GM12878 (cell line): ENCODE results near the gene CTCFL. TPM values are rescaled to one million over a fixed set of nuclear protein-coding genes. Genes with fewer than 3 reads are reported as not detected.

Source experiments
- POLR2AphosphoS2 ChIP-seq: IDR thresholded peaks from 2 replicates; pipeline ENCODE4 v1.6.1; 2011; ENCODE audit warnings: low read depth, mild to moderate bottlenecking, low read length, improper control_type of control experiment, moderate library complexity
- RAD21 ChIP-seq: IDR thresholded peaks from 2 replicates; pipeline ENCODE4 v1.6.1; 2011; ENCODE audit warnings: mild to moderate bottlenecking, low read depth, low read length, moderate library complexity; ENCODE audit not compliant: insufficient read depth
- ZNF207 ChIP-seq: fragments of 450-650 bp; IDR thresholded peaks from 2 replicates; pipeline ENCODE4 v1.6.1; 2014; ENCODE audit warnings: antibody characterized with exemption, mild to moderate bottlenecking, borderline replicate concordance
- polyA plus RNA-seq, 11 experiments: library from polyadenylated mRNA; depleted of rRNA in 4 of 11; unstranded in 6 of 11; stranded (reverse) in 5 of 11; fragments of >200 nt; fragmentation: Nextera tagmentation in 4 of 11; fragmentation: Illumina TruSeq in 1 of 11; extraction: Ambion mirVana in 4 of 11; extraction: Trizol in 1 of 11; gene quantifications; 1 replicate in 1 of 11; 2 replicates in 10 of 11; pipeline versions ENCODE4 v1.2.1 to v1.2.3, GENCODE V29; 2011 to 2016; ENCODE audit warnings: inconsistent platforms in 2 of 11, missing spikeins in 2 of 11, low read depth in 1 of 11
- total RNA-seq, 4 experiments: library from RNA; depleted of rRNA in 3 of 4; stranded (reverse); fragments of >200 nt in 3 of 4; fragmentation: Illumina TruSeq in 1 of 4; extraction: Trizol in 1 of 4; gene quantifications; 2 replicates each; pipeline versions ENCODE4 v1.2.1 to v1.2.3, GENCODE V29; 2013 to 2021
- TF ChIP-seq, protein P1 (sequence below): IDR thresholded peaks from 2 replicates; pipeline ENCODE4 v1.6.1; 2012; ENCODE audit warnings: mild to moderate bottlenecking, low read depth, low read length

Gene CTCFL
- total and polyA plus RNA-seq, 10 of the 15 experiments (the other 5 are each of a cell fraction or from before 2014, with no cell fraction given) = 0.06 to 0.20 (median 0.11) TPM; not detected in 4

DNA sequence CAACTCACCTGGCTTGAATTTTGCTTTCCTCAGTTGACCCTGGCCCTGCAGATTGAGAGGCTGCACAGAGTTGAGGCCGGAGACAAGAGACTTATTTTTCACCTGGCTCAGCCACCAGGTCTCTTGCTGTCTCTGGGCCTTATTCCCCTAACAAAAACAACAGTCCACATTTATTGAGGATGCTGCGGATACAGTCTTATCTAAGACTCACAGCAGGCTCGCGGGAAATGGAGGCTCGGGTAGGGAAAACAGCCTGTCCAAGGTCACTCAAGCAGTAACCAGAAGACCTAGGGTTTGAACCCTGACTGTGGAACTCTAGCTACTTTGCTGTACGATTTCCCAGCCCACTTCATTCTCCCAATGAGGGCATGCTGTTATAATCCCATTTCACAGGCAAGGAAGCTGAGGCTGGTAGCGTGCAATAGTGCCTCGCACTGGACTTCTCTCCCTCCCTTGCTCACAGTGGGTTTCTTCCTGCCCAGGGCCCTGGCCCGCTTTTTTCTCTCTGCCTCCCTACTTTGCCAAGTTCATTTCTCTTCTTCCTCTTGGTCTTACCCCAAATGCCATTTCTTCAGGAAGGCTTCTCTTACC lies 76.1 kb downstream of the CTCFL start (continued):
- TF ChIP-seq, protein P1, sequence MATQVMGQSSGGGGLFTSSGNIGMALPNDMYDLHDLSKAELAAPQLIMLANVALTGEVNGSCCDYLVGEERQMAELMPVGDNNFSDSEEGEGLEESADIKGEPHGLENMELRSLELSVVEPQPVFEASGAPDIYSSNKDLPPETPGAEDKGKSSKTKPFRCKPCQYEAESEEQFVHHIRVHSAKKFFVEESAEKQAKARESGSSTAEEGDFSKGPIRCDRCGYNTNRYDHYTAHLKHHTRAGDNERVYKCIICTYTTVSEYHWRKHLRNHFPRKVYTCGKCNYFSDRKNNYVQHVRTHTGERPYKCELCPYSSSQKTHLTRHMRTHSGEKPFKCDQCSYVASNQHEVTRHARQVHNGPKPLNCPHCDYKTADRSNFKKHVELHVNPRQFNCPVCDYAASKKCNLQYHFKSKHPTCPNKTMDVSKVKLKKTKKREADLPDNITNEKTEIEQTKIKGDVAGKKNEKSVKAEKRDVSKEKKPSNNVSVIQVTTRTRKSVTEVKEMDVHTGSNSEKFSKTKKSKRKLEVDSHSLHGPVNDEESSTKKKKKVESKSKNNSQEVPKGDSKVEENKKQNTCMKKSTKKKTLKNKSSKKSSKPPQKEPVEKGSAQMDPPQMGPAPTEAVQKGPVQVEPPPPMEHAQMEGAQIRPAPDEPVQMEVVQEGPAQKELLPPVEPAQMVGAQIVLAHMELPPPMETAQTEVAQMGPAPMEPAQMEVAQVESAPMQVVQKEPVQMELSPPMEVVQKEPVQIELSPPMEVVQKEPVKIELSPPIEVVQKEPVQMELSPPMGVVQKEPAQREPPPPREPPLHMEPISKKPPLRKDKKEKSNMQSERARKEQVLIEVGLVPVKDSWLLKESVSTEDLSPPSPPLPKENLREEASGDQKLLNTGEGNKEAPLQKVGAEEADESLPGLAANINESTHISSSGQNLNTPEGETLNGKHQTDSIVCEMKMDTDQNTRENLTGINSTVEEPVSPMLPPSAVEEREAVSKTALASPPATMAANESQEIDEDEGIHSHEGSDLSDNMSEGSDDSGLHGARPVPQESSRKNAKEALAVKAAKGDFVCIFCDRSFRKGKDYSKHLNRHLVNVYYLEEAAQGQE = no peak
- no peak for TF ChIP-seq ZNF207
- TF ChIP-seq RAD21 = no peak
- no peak for TF ChIP-seq POLR2AphosphoS2

Other genes starting within 250 kb of the CTCFL start
- not detected in 2 replicates for gene SPO11, start 195.3 kb downstream of the CTCFL start, total RNA-seq (2014; rRNA removed)
- not detected in 2 replicates for gene SPO11, start 195.3 kb downstream of the CTCFL start, total RNA-seq (2014; rRNA removed; fragmentation: Illumina TruSeq; extraction: Trizol)
- gene SPO11, start 195.3 kb downstream of the CTCFL start, total RNA-seq (2021) = not detected in 2 replicates
- gene SPO11, start 195.3 kb downstream of the CTCFL start, polyA plus RNA-seq (2011; rRNA removed) = not detected in 2 replicates
- not detected in 2 replicates for gene SPO11, start 195.3 kb downstream of the CTCFL start, polyA plus RNA-seq (2014; fragmentation: Illumina TruSeq; extraction: Trizol)
- gene SPO11, start 195.3 kb downstream of the CTCFL start, polyA plus RNA-seq (2014; fragmentation: Nextera tagmentation; extraction: Ambion mirVana) = not detected
- gene SPO11, start 195.3 kb downstream of the CTCFL start, polyA plus RNA-seq (2014; rRNA removed) = not detected in 2 replicates
- not detected for gene SPO11, start 195.3 kb downstream of the CTCFL start, polyA plus RNA-seq (2016; fragmentation: Nextera tagmentation; extraction: Ambion mirVana)
- gene RAE1, start 173.9 kb downstream of the CTCFL start, total RNA-seq (2014; rRNA removed) = 38.4 and 39.1 TPM in 2 replicates
- gene RAE1, start 173.9 kb downstream of the CTCFL start, total RNA-seq (2014; rRNA removed; fragmentation: Illumina TruSeq; extraction: Trizol) = 41.9 and 44.1 TPM in 2 replicates
- gene RAE1, start 173.9 kb downstream of the CTCFL start, total RNA-seq (2021) = 34.2 and 36.1 TPM in 2 replicates
- gene RAE1, start 173.9 kb downstream of the CTCFL start, polyA plus RNA-seq (2011; rRNA removed) = 28.7 and 33.1 TPM in 2 replicates
- 50.0 and 54.4 TPM in 2 replicates for gene RAE1, start 173.9 kb downstream of the CTCFL start, polyA plus RNA-seq (2014; fragmentation: Illumina TruSeq; extraction: Trizol)
- gene RAE1, start 173.9 kb downstream of the CTCFL start, polyA plus RNA-seq (2014; fragmentation: Nextera tagmentation; extraction: Ambion mirVana) = 100 to 1,000 TPM in 1 of 2 experiments, 10 to 100 TPM in 1; 93.0 to 107 TPM
- 30.7 and 38.9 TPM in 2 replicates for gene RAE1, start 173.9 kb downstream of the CTCFL start, polyA plus RNA-seq (2014; rRNA removed)
- 10 to 100 TPM; 83.1 to 91.3 TPM for gene RAE1, start 173.9 kb downstream of the CTCFL start, polyA plus RNA-seq (2016; fragmentation: Nextera tagmentation; extraction: Ambion mirVana)
- gene RBM38, start 133.7 kb downstream of the CTCFL start, total RNA-seq (2014; rRNA removed) = 68.6 and 79.7 TPM in 2 replicates
- gene RBM38, start 133.7 kb downstream of the CTCFL start, total RNA-seq (2014; rRNA removed; fragmentation: Illumina TruSeq; extraction: Trizol) = 23.2 and 27.5 TPM in 2 replicates
- 102 and 104 TPM in 2 replicates for gene RBM38, start 133.7 kb downstream of the CTCFL start, total RNA-seq (2021)
- gene RBM38, start 133.7 kb downstream of the CTCFL start, polyA plus RNA-seq (2011; rRNA removed) = 29.9 and 57.3 TPM in 2 replicates
- 4.3 and 22.9 TPM in 2 replicates for gene RBM38, start 133.7 kb downstream of the CTCFL start, polyA plus RNA-seq (2014; fragmentation: Illumina TruSeq; extraction: Trizol)
- gene RBM38, start 133.7 kb downstream of the CTCFL start, polyA plus RNA-seq (2014; fragmentation: Nextera tagmentation; extraction: Ambion mirVana) = 1 to 10 TPM in 1 of 2 experiments, under 1 TPM in 1; 0.32 to 1.3 TPM
- 118 and 127 TPM in 2 replicates for gene RBM38, start 133.7 kb downstream of the CTCFL start, polyA plus RNA-seq (2014; rRNA removed)
- gene RBM38, start 133.7 kb downstream of the CTCFL start, polyA plus RNA-seq (2016; fragmentation: Nextera tagmentation; extraction: Ambion mirVana) = 10 to 100 TPM; 10.4 to 13.2 TPM
- 0.06 and 0.11 TPM in 2 replicates for gene PCK1, start 36.0 kb upstream of the CTCFL start, total RNA-seq (2014; rRNA removed)
- 0.05 TPM in 1 of 2 replicates, not detected in the other for gene PCK1, start 36.0 kb upstream of the CTCFL start, total RNA-seq (2014; rRNA removed; fragmentation: Illumina TruSeq; extraction: Trizol)
- gene PCK1, start 36.0 kb upstream of the CTCFL start, total RNA-seq (2021) = 0.33 and 0.56 TPM in 2 replicates
- not detected in 2 replicates for gene PCK1, start 36.0 kb upstream of the CTCFL start, polyA plus RNA-seq (2011; rRNA removed)
- 0.09 TPM in 1 of 2 replicates, not detected in the other for gene PCK1, start 36.0 kb upstream of the CTCFL start, polyA plus RNA-seq (2014; fragmentation: Illumina TruSeq; extraction: Trizol)
- under 1 TPM in 1 of 2 experiments, not detected in 1; 0.02 TPM for gene PCK1, start 36.0 kb upstream of the CTCFL start, polyA plus RNA-seq (2014; fragmentation: Nextera tagmentation; extraction: Ambion mirVana)
- 0.14 TPM in 2 replicates for gene PCK1, start 36.0 kb upstream of the CTCFL start, polyA plus RNA-seq (2014; rRNA removed)
- not detected for gene PCK1, start 36.0 kb upstream of the CTCFL start, polyA plus RNA-seq (2016; fragmentation: Nextera tagmentation; extraction: Ambion mirVana)
- gene ZBP1, start 95.3 kb upstream of the CTCFL start, total RNA-seq (2014; rRNA removed) = 7.5 and 8.3 TPM in 2 replicates
- gene ZBP1, start 95.3 kb upstream of the CTCFL start, total RNA-seq (2014; rRNA removed; fragmentation: Illumina TruSeq; extraction: Trizol) = 4.8 TPM in 2 replicates
- 4.8 and 6.3 TPM in 2 replicates for gene ZBP1, start 95.3 kb upstream of the CTCFL start, total RNA-seq (2021)
- 5.0 and 5.4 TPM in 2 replicates for gene ZBP1, start 95.3 kb upstream of the CTCFL start, polyA plus RNA-seq (2011; rRNA removed)
- gene ZBP1, start 95.3 kb upstream of the CTCFL start, polyA plus RNA-seq (2014; fragmentation: Illumina TruSeq; extraction: Trizol) = 6.2 and 6.8 TPM in 2 replicates
- 1 to 10 TPM in 1 of 2 experiments, under 1 TPM in 1; 0.93 to 1.1 TPM for gene ZBP1, start 95.3 kb upstream of the CTCFL start, polyA plus RNA-seq (2014; fragmentation: Nextera tagmentation; extraction: Ambion mirVana)
- gene ZBP1, start 95.3 kb upstream of the CTCFL start, polyA plus RNA-seq (2014; rRNA removed) = 9.3 and 10.6 TPM in 2 replicates
- gene ZBP1, start 95.3 kb upstream of the CTCFL start, polyA plus RNA-seq (2016; fragmentation: Nextera tagmentation; extraction: Ambion mirVana) = 1 to 10 TPM; 2.5 to 3.0 TPM
- not detected in 2 replicates for gene PMEPA1, start 184.9 kb upstream of the CTCFL start, total RNA-seq (2014; rRNA removed)
- gene PMEPA1, start 184.9 kb upstream of the CTCFL start, total RNA-seq (2014; rRNA removed; fragmentation: Illumina TruSeq; extraction: Trizol) = 0.04 TPM in 1 of 2 replicates, not detected in the other
- gene PMEPA1, start 184.9 kb upstream of the CTCFL start, total RNA-seq (2021) = 0.08 and 0.10 TPM in 2 replicates
- gene PMEPA1, start 184.9 kb upstream of the CTCFL start, polyA plus RNA-seq (2011; rRNA removed) = 0.03 and 0.07 TPM in 2 replicates
- 0.03 and 0.04 TPM in 2 replicates for gene PMEPA1, start 184.9 kb upstream of the CTCFL start, polyA plus RNA-seq (2014; fragmentation: Illumina TruSeq; extraction: Trizol)
- gene PMEPA1, start 184.9 kb upstream of the CTCFL start, polyA plus RNA-seq (2014; fragmentation: Nextera tagmentation; extraction: Ambion mirVana) = under 1 TPM in 1 of 2 experiments, not detected in 1; 0.02 TPM
- gene PMEPA1, start 184.9 kb upstream of the CTCFL start, polyA plus RNA-seq (2014; rRNA removed) = 0.03 and 0.04 TPM in 2 replicates
- under 1 TPM in 1 of 2 experiments, not detected in 1; 0.04 TPM for gene PMEPA1, start 184.9 kb upstream of the CTCFL start, polyA plus RNA-seq (2016; fragmentation: Nextera tagmentation; extraction: Ambion mirVana)